GM19193 (cell line): ENCODE measurements around the gene PCDH12.

Source experiments
- POLR2A ChIP-seq: IDR thresholded peaks from 4 replicates; pipeline ENCODE4 v1.6.1; 2011; ENCODE audit not compliant: insufficient read depth, insufficient read length; ENCODE audit errors: extremely low read depth

Gene PCDH12

DNA sequence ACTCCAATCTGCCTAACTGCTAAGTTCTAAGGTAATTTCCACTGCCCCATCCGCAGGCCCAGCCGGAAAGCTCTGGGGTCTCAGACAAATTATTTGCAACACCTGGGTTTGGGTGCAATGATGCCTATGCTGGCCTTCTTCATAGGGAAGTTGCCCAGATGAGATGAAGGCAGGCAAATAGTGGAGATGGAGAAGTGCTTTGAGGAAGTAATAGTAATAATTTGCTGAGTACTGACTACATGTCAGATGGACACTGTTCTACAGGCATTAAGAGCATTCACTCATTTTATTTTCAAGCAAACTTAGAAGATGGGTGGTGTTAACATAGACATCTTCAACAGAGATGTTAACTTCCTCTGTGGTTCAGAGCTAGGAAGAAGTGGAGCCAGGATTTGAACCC lies 3.8 kb downstream of the PCDH12 start:
- TF ChIP-seq POLR2A = no peak

DNA sequence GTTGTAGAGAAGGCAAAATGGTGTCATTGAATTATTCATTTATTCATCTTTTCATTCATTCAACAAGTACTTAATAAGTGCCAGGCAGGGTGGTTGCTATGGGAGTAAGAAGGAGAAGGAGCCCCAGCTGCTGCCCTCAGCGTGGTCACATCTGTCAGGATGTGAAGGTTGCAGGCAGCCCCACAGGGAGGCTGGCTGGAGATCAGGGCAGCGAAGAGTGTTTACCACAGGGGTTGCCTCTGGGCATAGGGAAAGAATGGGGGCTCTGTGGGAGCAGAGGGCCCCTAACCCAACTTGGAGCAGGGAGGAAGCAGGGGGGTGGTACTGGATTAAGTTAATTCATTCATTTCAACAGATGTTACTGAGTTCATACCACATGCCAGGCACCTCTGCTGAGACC lies 6.0 kb downstream of the PCDH12 start:
- no peak for TF ChIP-seq POLR2A

DNA sequence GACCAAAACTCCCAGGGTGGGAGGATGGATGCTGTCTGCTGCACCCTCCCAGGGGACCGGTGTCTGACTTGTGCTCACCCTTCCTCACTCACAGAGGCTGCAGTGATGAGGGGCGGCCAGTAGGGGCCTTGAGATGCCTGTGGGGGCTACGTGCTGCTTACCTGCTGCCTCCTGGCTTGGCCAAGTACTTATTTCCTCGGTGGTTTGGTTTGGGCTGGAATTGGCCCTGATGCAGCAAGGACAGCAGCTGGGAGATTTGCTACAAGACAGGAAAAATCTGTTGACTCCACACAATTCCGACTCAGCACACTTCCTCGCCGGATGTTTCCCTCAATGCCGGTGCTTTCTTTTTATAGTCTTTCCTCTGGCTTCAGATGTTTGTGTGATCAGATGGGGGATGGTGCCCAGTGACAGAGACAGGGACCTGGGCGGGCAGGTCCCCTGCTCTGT lies 6.6 kb downstream of the PCDH12 start:
- no peak for TF ChIP-seq POLR2A

DNA sequence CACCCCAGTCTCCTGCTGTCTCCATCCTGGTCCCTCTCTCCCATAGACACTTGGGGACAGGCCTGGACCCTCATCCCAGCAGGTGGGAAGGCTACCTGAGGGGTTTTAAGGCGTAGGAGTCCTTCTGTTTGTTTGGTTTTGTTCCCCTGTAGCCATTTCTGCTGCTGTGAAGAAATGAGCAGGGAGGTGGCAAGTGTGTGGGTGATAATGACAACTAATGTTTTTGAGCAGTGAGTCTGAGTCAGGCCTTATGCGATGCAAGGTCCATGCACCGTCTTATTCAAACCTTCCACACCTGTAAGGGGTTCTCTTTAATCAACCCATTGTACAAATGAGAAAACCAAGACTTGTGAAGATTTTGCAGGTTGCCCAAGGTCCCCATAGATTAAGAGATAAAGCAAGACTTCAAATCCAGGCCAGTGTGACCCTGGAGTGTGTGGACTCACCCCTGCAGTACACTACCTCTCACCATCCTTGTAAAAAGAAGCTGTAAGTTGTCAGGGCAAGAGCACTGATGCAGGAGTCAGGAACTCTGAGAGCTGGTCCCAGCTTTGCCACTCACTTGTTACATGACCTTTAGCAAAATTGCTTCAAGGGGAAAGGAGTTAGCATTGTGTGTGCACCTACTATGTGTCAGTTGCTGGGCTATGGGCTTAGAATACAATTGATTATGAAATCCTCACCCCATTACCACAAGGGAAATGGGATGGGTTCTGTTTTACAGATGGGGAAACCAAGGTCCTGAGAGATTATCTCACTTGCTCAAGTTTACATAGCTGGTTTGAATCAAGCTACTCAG lies 7.6 kb downstream of the PCDH12 start:
- no peak for TF ChIP-seq POLR2A

DNA sequence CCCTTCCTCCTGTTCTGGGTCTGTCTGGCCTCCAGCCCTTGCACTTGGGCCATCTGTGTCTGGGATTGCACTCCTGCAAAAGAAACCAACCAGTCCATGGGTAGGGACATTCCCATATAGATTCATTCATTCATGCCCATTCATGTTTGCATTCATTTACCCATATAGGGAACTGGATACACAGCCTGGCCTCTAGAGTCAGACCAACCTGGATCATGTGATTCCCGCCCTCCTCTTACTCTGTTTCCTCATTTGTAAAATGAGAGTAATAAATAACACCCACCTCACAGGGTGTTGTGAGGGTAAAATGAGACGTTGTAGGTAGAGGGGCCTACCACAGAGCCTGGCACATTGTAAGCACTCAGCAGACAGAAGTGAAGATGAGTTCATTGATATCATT lies 8.5 kb downstream of the PCDH12 start:
- no peak for TF ChIP-seq POLR2A

DNA sequence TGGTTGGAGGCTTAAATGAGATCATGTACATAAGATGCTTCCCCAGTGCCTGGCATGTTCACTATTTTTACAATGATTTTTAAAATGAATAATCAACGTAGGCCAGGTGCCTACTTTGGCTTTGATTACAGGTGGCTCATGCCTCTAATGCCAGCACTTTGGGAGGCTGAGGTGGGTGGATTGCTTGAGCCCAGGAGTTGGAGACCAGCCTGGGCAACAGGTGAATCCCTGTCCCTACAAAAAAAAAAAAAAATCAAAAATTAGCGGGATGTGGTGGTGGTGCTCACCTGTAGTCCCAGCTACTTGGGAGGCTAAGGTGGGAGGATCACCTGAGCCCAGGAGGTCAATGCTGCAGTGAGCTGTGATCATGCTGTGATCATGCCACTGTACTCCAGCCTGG lies 9.2 kb downstream of the PCDH12 start:
- no peak for TF ChIP-seq POLR2A

DNA sequence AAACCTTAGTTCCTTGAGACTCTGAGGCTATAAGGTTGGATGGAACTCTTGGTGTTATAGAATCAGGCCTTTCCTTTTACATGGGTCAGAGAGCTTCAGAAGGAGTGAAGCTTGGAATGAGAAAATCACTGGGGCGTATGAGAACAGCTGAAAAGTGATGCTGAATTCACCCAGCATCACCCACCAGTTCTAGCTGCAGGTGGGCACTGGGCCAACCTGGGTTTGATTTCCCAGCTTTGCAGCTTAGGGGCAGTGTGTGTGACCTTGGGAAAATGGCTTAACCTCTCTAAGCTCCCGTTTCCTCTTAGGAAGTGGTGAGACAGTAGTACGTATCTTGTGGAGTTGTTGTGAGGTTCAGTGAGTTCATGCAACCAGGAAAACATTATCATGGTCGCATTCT lies 10.7 kb downstream of the PCDH12 start:
- TF ChIP-seq POLR2A = no peak

DNA sequence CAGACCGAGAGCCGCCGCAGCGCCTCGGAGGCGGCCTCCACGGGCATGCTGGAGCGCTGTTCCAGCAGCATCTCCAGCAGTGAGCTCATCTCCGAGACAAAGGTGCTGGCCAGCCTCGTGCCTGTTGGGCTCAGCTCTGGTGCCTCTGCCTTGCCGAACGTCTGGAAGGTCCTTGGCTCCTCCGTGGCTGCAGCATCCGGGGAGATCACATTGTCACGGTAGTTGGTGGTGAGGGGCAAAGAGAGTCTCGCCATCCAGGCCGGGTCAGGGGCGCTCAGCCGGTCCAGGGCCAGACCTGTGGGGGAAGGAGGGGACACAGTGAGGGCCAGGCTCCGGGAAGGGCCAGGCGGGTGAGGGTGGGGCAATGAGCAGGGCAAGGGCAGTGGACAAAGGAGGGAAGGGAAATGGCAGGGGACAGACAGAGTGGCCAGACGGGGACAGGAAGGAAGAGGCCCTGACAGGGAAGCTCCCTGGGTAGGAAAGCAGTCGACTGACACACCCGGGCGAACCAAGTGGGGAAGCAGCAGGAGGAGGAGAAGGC lies 12.4 kb downstream of the PCDH12 start:
- no peak for TF ChIP-seq POLR2A

DNA sequence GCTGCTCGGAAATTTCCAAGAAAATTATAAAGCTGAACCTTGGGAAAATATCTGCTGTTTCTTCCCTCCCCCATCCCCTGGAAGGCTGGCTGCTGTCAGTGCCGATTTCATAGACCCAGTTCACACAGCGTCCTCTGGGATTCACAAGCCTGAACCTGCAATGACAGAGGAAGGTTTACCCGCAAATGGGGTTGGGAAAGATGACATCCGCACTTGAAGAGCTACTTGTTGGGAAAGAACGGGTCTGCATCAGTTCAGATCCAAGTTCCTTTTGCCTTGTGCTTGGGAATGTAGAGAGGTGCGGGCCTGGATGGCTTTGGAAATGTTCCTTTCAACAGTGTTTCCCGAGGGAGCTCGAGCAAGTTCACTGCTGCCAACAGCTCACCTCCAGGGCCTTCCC lies 13.9 kb downstream of the PCDH12 start:
- no peak for TF ChIP-seq POLR2A

DNA sequence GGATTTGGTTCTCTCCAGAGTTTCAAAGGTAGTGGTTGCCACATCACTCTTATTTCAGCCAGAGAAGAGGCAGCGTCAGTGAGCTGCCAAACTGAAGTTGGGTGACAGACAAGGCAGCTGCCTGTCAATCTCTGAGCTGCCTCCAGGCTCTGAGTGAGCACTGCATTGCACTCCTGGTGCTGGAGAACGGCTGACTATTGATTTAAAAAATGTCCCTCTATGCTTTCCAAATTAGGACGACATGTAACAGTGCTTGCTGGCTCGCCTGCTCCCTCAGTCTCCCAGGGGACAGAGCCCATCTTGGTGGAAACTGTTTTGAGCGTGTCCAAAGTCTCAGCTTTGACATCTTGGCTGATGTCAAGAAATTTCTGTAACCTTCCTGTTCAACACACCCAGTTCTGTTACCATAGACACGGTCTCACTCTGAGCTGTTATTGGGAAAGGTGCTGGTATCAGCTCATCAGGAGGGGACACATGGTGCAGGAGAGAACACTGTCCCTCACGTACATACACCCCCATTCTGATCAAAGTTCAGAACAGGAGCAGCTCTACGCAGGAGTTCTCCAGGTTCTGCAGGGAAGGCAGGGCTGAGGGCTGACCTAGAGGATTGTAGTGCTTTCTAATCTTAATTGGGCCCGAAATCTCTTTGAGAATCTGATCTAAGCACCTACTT lies 15.7 kb downstream of the PCDH12 start:
- no peak for TF ChIP-seq POLR2A

DNA sequence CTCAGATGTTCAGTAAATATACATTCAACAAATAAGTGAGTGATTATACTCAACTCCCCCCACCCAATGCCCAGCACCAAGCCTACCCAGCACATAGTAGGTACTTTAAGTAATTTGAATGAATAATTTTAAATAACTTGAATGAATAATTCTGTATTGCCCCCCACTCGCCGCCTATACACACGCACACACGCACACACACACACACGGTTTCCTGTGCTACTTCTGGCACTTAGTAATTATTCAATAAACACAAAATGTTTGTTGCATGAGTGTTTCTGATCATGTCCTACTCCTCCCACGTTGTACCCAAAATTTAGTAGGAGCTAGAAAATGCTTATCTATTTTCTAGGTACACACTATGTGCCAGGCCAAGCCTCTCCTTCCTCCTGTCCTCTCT lies 16.2 kb downstream of the PCDH12 start:
- TF ChIP-seq POLR2A = no peak

DNA sequence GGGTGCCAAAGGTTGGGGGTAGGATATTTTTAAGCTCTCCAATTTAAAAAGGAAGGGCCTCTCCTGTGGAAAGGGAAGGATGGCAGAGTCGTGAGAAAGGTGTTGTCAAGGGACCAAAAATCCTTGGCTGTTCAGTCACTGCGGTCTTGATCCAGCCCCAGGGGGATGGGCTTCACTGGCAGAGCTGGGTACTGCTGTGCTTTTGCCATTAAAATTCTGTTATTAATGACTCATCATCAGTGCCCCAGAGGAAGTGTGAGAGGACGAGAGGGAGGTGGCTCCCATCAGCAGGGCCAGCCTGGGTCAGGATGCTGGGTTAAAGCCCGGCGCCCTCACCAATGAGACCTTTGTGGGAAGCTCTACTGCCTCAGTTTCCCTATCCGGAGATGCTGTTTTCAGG lies 16.7 kb downstream of the PCDH12 start:
- TF ChIP-seq POLR2A = no peak

DNA sequence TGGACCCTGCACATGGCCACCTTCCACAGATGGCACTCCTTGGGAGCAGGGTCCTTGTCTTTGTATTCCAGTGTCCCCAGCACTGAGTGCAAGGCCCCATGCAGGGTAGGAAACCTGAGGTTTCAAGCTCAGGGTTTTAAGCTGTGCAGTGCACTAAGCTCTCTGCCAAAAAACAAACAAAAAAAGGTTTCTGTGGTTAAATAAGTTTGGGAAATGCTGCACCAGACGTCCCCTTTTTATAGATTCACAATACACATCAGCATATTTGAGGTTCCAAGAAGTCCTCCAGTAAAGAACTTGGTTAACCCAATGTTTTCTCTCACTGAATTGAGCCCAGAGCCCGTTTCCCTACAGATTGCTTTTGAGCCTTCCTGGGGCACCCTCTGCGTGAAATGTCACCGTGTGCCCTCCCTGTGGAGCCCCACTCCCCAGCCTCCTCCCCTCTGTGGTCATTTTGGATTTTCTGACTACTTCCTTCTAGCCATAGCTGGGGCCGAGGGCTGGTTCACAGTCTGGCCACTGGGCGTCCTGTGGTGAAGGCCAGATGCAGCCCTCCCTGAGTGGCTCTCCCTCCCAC lies 17.2 kb downstream of the PCDH12 start:
- TF ChIP-seq POLR2A = no peak

DNA sequence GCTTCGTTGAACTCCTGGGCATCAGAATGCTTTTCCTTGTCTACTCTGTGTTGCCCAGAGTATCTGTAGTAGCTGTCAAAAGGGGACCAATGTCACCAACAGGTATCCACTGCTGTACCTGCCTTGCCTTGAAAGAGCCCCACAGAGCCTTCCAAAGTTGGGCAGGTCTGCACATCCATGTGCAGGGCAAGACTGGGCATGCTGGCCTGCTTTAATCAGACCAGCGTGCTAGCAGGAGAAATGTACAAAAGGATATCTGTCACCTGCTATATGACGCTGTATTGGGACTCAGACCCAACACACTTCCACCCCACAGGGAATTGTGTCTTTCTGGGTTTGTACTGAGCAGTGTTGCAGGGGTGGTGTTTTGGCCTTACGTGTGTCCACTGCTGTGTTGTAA lies 22.5 kb downstream of the PCDH12 start:
- no peak for TF ChIP-seq POLR2A

DNA sequence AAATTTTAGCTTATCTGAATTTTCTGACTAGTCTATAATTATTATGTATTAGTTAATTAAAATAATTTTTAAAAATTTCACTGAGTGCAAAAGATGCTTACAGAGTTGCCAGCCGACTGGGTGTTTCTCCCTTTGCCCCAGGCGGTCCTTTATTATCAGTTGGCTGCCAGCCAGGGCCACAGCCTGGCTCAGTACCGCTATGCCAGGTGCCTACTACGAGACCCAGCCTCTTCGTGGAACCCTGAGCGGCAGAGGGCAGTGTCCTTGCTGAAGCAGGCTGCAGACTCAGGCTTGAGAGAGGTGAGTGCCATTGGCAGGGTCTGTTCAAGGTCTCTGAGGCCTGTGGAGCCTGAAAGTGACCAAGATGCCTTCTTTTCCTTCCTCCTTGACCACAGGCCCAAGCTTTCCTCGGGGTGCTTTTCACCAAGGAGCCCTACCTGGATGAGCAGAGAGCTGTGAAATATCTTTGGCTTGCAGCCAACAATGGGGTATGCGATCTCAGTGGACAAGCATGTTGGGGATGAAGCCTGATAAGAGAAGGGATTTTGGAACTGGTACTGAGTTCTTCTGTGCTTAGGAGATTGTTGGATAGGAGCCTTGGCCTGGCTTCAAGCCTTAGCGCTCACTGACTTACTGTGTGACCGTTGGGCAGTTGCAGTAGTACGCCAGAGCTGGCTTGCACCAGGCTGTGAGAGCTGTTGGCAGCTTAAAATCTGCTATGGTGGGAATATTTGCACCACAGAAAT lies 23.7 kb downstream of the PCDH12 start:
- TF ChIP-seq POLR2A = no peak
